IPS DF 19.7 (cell line): ENCODE data around the gene PTPN1.
"Not testable (repeated sequence)": the region's sequence is repeated elsewhere in the genome, so short reads cannot be mapped to it uniquely, and the experiment has no call there.

Experiments used
- DNase-seq: peaks from one replicate; pipeline ENCODE4 v3.0.0-alpha.2; 2013; ENCODE audit warnings: low read depth, low spot score

The PTPN1 gene

GRCh38 chr20:50532221-50532620, 22.0 kb downstream of the PTPN1 start:
- no peak for DNase-seq

GRCh38 chr20:50533061-50533460, 22.9 kb downstream of the PTPN1 start:
- no peak for DNase-seq

GRCh38 chr20:50533464-50533863, 23.3 kb downstream of the PTPN1 start:
- DNase-seq, result no peak

- DNase-seq, result no peak
Measured at GRCh38 chr20:50534567-50534966, 24.4 kb downstream of the PTPN1 start.

GRCh38 chr20:50535162-50535561, 25.0 kb downstream of the PTPN1 start:
- no peak for DNase-seq

GRCh38 chr20:50536333-50536732, 26.1 kb downstream of the PTPN1 start:
- no peak for DNase-seq

GRCh38 chr20:50537546-50538201, 27.5 kb downstream of the PTPN1 start:
- DNase-seq, result no peak

GRCh38 chr20:50538276-50538675, 28.1 kb downstream of the PTPN1 start:
- no peak for DNase-seq

GRCh38 chr20:50539798-50540197, 29.6 kb downstream of the PTPN1 start:
- not testable (repeated sequence) for DNase-seq

GRCh38 chr20:50540620-50541605, 30.7 kb downstream of the PTPN1 start:
- no peak for DNase-seq

- DNase-seq, result no peak
Measured at GRCh38 chr20:50541606-50542041, 31.4 kb downstream of the PTPN1 start.

GRCh38 chr20:50543326-50543725, 33.1 kb downstream of the PTPN1 start:
- DNase-seq, result no peak

- DNase-seq, result no peak
Measured at GRCh38 chr20:50545126-50545525, 34.9 kb downstream of the PTPN1 start.

- no peak for DNase-seq
Measured at GRCh38 chr20:50546729-50547314, 36.6 kb downstream of the PTPN1 start.

GRCh38 chr20:50547964-50548363, 37.8 kb downstream of the PTPN1 start:
- no peak for DNase-seq

- DNase-seq, result no peak
Measured at GRCh38 chr20:50548396-50548795, 38.2 kb downstream of the PTPN1 start.

- DNase-seq, result no peak
Measured at GRCh38 chr20:50550531-50550930, 40.3 kb downstream of the PTPN1 start.

GRCh38 chr20:50551288-50551687, 41.1 kb downstream of the PTPN1 start:
- DNase-seq, result no peak

- DNase-seq, result no peak
Measured at GRCh38 chr20:50552979-50553378, 42.8 kb downstream of the PTPN1 start.

- DNase-seq, result no peak
Measured at GRCh38 chr20:50554694-50555579, 44.8 kb downstream of the PTPN1 start.

GRCh38 chr20:50555662-50556061, 45.5 kb downstream of the PTPN1 start:
- no peak for DNase-seq
